ENCODE measurements around the gene CACNB1.

GRCh38 chr17:39175695-39176093 lies 21.8 kb downstream of the CACNB1 start:
- TF ChIP-seq POLR2A (IDR thresholded peaks at IDR 0.05) (no peak), EP300 (IDR thresholded peaks at IDR 0.05) (no peak), CTCF (IDR thresholded peaks at IDR 0.05) (no peak), POLR2AphosphoS5 (IDR thresholded peaks at IDR 0.05) (no peak)

Measured in gastroesophageal sphincter (tissue), 3 donors.